OCI-LY1 (cell line): Measurements from ENCODE around the gene SACM1L.

ENCODE experiments used
- H2AFZ ChIP-seq: fragments of 200-600 bp; sonication (generic), shearing (Covaris generic); 2 replicates; pipeline ENCODE4 v1.6.0; 2014; ENCODE audit warnings: antibody characterized with exemption, mild to moderate bottlenecking, low read length
- H3F3A ChIP-seq: fragments of 200-600 bp; sonication (generic), shearing (Covaris generic); 2 replicates; pipeline ENCODE4 v1.6.0; 2014; ENCODE audit warnings: mild to moderate bottlenecking, antibody characterized with exemption, low read length, moderate library complexity; ENCODE audit not compliant: insufficient read depth
- H3K27ac ChIP-seq: fragments of 200-600 bp; sonication (generic); 2 replicates; pipeline ENCODE4 v1.5.1; 2014; ENCODE audit warnings: low read length, mixed run types, mild to moderate bottlenecking, low read depth; ENCODE audit not compliant: poor library complexity, severe bottlenecking
- H3K27me3 ChIP-seq: fragments of 200-600 bp; sonication (generic); 2 replicates; pipeline ENCODE4 v1.6.0; 2014; ENCODE audit warnings: antibody characterized with exemption, mild to moderate bottlenecking, low read length, moderate library complexity; ENCODE audit not compliant: insufficient read depth
- H3K36me3 ChIP-seq: fragments of 200-600 bp; sonication (generic); 2 replicates; pipeline ENCODE4 v1.6.1; 2014; ENCODE audit warnings: mild to moderate bottlenecking, antibody characterized with exemption, low read length, moderate library complexity, mixed read lengths; ENCODE audit not compliant: insufficient read depth
- H3K4me1 ChIP-seq: fragments of 200-600 bp; sonication (generic); 2 replicates; pipeline ENCODE4 v1.5.1; 2014; ENCODE audit warnings: mild to moderate bottlenecking, low read length, moderate library complexity; ENCODE audit not compliant: insufficient read depth, severe bottlenecking
- H3K4me2 ChIP-seq: fragments of 200-600 bp; sonication (generic), shearing (Covaris generic); 2 replicates; pipeline ENCODE4 v1.6.1; 2014; ENCODE audit warnings: low read length
- H3K4me3 ChIP-seq: fragments of 200-600 bp; sonication (generic); 2 replicates; pipeline ENCODE4 v1.5.1; 2014; ENCODE audit warnings: low read length, low read depth, mild to moderate bottlenecking, mixed read lengths; ENCODE audit not compliant: poor library complexity, severe bottlenecking
- H3K79me2 ChIP-seq: fragments of 200-600 bp; shearing (Covaris generic); 2 replicates; pipeline ENCODE4 v1.6.1; 2016; ENCODE audit warnings: mixed run types, low read length, mixed read lengths; ENCODE audit not compliant: insufficient read depth
- H3K9ac ChIP-seq: fragments of 200-600 bp; sonication (generic), shearing (Covaris generic); 2 replicates; pipeline ENCODE4 v1.6.1; 2014; ENCODE audit warnings: mild to moderate bottlenecking, low read length, mixed read lengths
- H3K9me2 ChIP-seq: fragments of 200-600 bp; sonication (generic), shearing (Covaris generic); 2 replicates; pipeline ENCODE4 v1.6.1; 2014; ENCODE audit warnings: low read depth, mild to moderate bottlenecking, low read length, mixed read lengths
- H3K9me3 ChIP-seq: fragments of 200-600 bp; shearing (Covaris generic); 2 replicates; pipeline ENCODE4 v1.6.1; 2014; ENCODE audit warnings: low read length, mixed read lengths
- H4K20me1 ChIP-seq: fragments of 200-600 bp; sonication (generic), shearing (Covaris generic); 2 replicates; pipeline ENCODE4 v1.6.0; 2016; ENCODE audit warnings: mild to moderate bottlenecking, low read length; ENCODE audit not compliant: insufficient read depth
- CTCF ChIP-seq: fragments of 200-600 bp; sonication (generic), shearing (Covaris generic); IDR thresholded peaks from 2 replicates; pipeline ENCODE4 v1.5.1; 2017; ENCODE audit warnings: mild to moderate bottlenecking, antibody characterized with exemption, low read length, moderate library complexity, mixed read lengths
- EZH2 ChIP-seq: fragments of 200-600 bp; sonication (generic), shearing (Covaris generic); IDR thresholded peaks from 2 replicates; pipeline ENCODE4 v1.8.0; 2017; ENCODE audit warnings: borderline replicate concordance, mixed run types, mild to moderate bottlenecking, antibody characterized with exemption, low read length, moderate library complexity, mixed read lengths

SACM1L gene

DNA sequence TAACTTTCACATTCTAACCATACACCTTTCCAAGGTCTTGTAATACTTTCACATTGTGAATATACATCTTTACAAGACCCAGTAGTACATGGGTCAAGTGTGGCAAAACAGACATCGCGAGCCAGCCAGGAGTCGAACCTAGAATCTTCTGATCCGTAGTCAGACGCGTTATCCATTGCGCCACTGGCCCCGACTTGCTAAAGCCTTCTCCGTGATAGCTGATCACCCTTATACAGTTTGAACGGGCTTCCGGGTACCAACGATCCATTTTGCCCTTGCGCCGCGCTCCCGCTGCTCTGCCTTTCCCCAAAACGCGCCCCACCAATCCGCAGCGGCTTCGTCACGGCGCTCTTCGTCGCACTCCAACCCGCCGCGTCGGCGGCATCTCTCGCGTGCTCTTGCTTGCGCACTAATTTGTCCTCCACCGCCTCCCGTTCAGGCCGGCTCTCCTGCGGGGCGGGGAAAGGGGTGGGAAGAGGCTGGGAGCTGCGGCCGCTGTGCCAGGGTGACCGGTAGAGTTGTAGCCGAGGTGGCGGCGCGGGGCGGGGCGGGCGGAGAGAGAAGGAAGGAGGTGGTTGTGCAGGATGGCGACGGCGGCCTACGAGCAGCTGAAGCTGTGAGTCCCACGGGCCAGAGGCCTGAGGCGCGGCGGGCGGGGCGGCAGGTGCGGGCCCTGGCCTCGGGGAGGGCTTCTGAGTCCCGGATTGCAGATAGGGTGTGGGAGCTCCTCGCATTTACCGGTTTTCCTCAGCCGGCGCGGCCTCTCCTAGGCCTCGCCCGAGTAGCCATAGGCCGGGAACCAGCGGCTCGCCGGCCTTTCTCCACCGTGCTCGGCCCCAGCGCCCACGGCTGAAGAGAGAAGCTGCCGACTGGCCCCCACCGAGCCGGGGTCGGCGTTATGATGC is at the start of gene SACM1L:
Gene SACM1L (plus strand): TSS at position 515 of the 905 bp plus-strand sequence. CDS start 70 bp downstream, at position 585.
- peak within 1 kb of the TSS; percentile 63 for H3K27ac ChIP-seq
- peak within 1 kb of the TSS; percentile 95 for H3K4me3 ChIP-seq
- H3K9me2 ChIP-seq, result no peaks in the 10 kb centered on the region
- peaks cover 39% of the 10 kb centered on the region for H3K4me1 ChIP-seq
- H3K27me3 ChIP-seq, result no peaks in the 10 kb centered on the region
- H3F3A ChIP-seq, result no peaks in the 10 kb centered on the region
- H3K9ac ChIP-seq, result peak within 1 kb of the TSS; percentile 96
- no peak within 1 kb of the TSS for H2AFZ ChIP-seq
- peak within 1 kb of the TSS; percentile 95 for H3K4me2 ChIP-seq
- TF ChIP-seq CTCF (no peak), EZH2 (no peak)
- H4K20me1 ChIP-seq, result no peaks in the 10 kb centered on the region
- peaks cover 15% of the 10 kb centered on the region; the same call in 1 of the 2 replicates for H3K36me3 ChIP-seq
- H3K79me2 ChIP-seq, result peaks cover 35% of the 10 kb centered on the region
- no peaks in the 10 kb centered on the region for H3K9me3 ChIP-seq

DNA sequence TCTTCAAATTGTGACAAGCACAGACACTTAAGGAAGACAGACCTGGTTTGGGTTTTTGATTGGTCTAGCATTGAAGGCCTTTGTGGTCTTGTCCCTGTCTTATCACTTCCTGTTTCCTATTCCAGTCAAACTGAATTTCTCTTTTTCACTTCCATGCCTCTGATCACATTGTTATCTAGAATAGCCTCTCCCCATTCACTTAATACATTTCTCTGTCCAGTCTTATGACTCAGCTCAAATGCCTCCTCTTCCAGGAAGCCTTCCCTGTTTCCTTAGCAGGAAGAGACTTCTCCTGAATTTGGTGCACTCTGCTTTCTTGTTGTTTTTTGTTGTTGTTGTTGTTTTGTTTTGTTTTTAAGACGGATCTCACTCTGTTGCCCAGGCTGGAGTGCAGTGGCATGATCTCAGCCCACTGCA is 49.1 kb upstream of the SACM1L start:
- no peak overlapping the region for H3K4me3 ChIP-seq
- H3K79me2 ChIP-seq, result no peaks in the 10 kb centered on the region
- no peaks in the 10 kb centered on the region for H4K20me1 ChIP-seq

GRCh38 chr3:45640724-45641361 is 48.4 kb upstream of the SACM1L start:
- no peak for TF ChIP-seq CTCF
- TF ChIP-seq EZH2, result no peak
- H3K9ac ChIP-seq, result no peak overlapping the region
- H3K4me3 ChIP-seq, result no peak overlapping the region
- H3K27ac ChIP-seq, result no peak overlapping the region
- no peaks in the 10 kb centered on the region for H3K9me2 ChIP-seq
- H2AFZ ChIP-seq, result no peak overlapping the region
- H3F3A ChIP-seq, result no peaks in the 10 kb centered on the region
- H3K36me3 ChIP-seq, result peaks cover 13% of the 10 kb centered on the region; the same call in 1 of the 2 replicates
- no peaks in the 10 kb centered on the region for H4K20me1 ChIP-seq
- no peaks in the 10 kb centered on the region for H3K4me1 ChIP-seq
- no peak overlapping the region for H3K4me2 ChIP-seq
- no peaks in the 10 kb centered on the region for H3K79me2 ChIP-seq
- no peaks in the 10 kb centered on the region for H3K27me3 ChIP-seq
- H3K9me3 ChIP-seq, result no peaks in the 10 kb centered on the region

More for the DNA sequence above, 49.1 kb upstream of the SACM1L start:
- Histone ChIP-seq H3K9me2 (no peaks in the 10 kb centered on the region), H3K27ac (no peak overlapping the region), H3K4me2 (no peak overlapping the region), H3K27me3 (no peaks in the 10 kb centered on the region), H2AFZ (no peak overlapping the region), H3F3A (no peaks in the 10 kb centered on the region), H3K9me3 (no peaks in the 10 kb centered on the region), H3K36me3 (peaks cover 13% of the 10 kb centered on the region; the same call in 1 of the 2 replicates), H3K4me1 (no peaks in the 10 kb centered on the region), H3K9ac (no peak overlapping the region)
- TF ChIP-seq CTCF (no peak), EZH2 (no peak)
